Stimulated activated CD4-positive, alpha-beta T cell treated with anti-CD3 and anti-CD28 coated beads, Interleukin-12 subunit alpha, Interleukin-12 subunit beta, amount 100 ng/mL, for 48 hours (primary cell): ENCODE measurements around the gene HSF4.
A peak's percentile ranks its signal among the peaks of the same experiment; 100 is the strongest.

ENCODE experiments used
- DNase-seq, 3 donors: peaks; one replicate each; pipeline ENCODE4 v3.0.0-alpha.2; 2020; ENCODE audit warnings: low read depth in 2 of 3, low spot score in 1 of 3

Gene HSF4

GRCh38 chr16:67184995-67185650, 20.6 kb downstream of the HSF4 start:
- peak; percentile 69 to 84 (median 82) for DNase-seq

DNA sequence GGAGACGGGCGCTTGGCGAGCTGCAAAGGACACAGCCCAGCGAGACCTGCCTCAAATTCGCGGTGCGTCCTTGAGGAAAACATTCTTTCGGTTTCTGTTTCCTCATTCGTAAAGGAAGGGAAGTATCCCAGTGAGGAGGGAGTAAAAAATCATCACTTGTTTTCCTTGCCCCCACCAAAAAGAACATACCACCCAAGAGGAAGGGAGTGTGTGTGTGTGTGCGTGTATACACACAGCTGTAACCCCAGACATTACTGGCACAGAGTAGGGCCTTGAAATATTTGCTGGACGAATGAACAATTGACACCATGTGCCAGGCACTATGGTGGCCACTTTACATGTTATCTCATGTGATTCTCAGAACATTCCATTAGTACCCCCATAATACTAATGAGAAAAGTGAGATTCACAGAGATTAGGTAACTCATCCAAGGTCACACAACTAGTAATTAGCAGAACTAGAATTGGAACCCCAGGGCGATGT, 21.1 kb downstream of the HSF4 start:
- no peak for DNase-seq

- DNase-seq = no peak
Observed at GRCh38 chr16:67186550-67186950, 22.0 kb downstream of the HSF4 start.

DNA sequence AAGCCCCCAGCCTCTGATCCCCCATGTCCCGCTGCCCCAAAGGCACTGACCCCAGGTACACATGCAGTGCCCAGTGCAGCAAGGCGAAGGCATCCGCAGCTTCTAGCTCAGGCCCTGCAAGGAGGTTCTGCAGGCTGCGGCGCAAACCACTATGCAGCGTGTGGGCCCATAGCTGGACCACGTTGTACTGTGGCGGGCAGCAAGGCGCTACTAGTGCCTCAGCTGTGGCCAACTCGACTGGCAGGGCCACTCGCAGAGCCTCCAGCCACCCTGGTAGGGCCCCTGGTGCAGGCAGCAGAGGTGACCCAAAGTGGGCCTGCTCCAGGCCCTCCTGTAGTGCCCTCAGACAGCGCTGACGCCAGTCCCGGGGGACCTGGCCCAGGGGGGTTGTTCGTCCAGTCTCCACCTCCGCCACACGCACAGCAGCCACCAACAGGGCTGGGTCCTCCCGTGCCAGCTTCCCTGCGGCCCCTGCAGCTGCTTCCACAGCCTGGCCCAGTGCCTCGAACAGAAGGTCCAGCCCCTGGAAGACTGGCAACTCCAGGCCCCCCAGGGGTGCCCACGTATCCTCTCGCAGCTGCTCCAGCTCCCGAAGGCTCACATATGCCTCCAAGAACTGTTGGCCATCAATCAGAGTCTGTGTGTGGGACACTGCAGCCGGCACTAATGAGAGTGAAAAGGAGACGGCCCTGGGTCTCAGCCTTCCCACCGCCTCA, 22.8 kb downstream of the HSF4 start:
- no peak for DNase-seq

- DNase-seq = no peak
Observed at GRCh38 chr16:67188323-67188722, 23.8 kb downstream of the HSF4 start.

GRCh38 chr16:67188798-67189197, 24.3 kb downstream of the HSF4 start:
- no peak for DNase-seq

DNA sequence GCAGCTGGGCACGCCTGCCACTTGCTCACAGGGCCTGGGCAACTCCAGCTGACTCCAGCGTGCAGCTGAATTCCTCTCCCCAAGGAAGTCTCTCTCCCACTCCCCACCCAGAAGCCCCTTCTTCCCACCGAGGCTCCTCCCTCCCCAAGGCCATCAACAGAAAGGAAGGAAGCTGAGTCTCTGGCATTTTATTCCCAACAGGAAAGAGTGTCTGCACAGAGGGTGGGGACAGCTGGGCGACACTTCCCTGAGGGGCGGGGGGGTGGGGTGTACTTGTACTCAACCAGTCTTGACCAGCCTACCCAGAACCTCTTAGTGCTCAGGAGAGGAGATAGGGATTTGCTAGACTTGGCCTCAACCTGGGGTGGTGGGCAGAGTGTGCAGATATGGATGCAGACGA, 25.5 kb downstream of the HSF4 start, which contains the start of gene EXOC3L1:
Gene EXOC3L1 (minus strand): TSS at position 96 of the 400 bp plus-strand sequence. CDS start 460 bp downstream, outside the sequence.
- no peak for DNase-seq

DNA sequence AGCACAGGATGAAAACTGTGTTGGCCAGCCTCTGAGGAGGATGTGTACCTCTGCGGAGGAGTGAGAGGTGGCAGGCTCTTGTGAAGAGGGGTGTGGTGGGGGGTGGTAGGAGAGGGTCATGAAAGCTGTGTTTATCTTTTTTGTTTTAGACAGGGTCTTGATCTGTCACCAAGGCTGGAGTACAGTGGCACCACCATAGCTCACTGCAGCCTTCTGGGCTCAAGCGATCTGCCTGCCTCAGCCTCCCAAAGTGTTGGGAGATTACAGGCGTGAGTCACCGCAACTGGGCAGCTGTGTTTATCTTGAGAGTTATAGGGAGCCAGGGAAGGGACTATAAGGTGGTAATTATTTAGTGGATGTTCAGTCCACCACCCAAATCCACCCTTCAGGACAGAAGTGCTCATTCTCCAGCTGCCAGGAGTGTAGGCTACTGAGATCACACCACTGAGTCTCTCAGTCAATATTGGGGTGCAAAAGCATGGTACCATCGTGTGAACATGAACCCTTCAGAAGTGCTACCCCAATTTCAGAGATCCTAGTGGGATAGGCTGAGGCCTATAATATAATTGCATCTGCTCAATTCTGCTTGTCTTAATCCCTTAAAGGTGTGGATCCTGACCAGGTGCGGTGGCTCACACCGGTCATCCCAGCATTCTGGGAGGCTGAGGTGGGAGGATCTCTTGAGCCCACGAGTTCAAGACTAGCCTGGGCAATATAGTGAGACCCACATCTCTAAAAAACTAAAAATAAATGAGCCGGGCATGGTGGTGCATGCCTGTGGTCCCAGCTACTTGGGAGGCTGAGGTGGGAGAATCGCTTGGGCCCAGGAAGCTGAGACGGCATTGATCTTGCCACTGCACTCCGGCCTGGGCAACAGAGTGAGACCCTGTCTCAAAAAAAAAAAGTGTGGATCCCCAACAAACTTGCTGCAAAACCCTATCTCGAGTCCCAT, 26.2 kb downstream of the HSF4 start:
- no peak for DNase-seq

DNA sequence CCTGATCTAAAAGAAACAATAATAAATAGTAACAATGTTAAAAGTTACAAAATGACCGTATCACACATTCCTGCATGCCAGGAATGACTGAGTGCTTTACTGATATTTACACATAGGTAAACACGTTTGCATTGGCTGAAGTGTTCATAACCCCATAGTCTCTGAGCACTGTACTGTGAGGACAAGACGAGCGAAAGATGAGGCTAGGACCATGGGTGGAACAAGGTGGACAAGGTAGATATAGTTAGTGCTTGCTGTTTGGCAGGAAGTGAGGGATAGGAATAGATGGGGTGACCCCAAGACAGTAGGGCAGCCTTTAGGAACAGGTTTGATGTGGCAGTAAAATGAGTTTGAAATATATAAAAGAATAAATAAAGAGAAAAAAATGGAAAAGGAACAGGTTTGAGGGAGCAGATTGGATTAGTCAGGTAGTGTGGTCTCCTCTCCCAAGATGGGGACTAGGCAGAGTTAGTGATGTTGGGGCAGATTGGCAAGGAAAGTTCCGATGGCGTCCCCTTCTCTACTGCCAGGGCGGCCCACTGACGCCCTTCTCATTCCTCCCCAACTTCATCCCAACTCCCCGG, 27.0 kb downstream of the HSF4 start:
- DNase-seq = no peak

DNA sequence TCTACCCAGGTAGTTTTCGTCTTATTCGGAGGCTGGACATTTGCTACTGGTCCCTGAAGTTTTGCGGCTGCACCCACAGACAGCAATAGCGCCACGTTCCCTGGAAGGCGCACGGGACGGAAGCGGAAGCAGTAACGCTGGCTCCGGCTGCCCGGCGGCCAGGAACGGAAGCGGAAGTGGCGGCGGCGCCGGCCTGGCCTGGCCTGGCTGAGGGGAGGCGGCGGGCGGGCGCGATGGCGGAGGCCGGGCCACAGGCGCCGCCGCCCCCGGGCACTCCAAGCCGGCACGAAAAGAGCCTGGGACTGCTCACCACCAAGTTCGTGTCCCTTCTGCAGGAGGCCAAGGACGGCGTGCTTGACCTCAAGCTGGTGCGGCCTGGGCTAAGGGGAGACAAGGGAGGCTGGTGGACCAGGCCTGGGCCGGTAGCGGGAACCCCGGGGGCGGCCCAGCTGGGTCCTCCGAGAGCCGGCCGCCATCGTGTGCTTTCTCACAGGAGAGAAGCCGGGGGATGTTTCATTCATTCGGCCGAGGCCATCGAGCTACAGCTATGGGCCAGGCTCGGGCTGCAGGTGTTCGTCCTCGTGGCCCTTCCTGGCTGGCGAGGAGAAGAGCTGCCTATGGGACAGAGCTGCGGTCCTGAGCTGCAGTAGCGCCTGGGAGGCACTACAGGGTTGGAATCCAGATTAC, 27.6 kb downstream of the HSF4 start, which contains the start of gene E2F4:
Gene E2F4 (plus strand): TSS at position 161 of the 687 bp plus-strand sequence. CDS start 73 bp downstream, at position 234.
- peak; percentile 85 to 87 (median 86) for DNase-seq

DNA sequence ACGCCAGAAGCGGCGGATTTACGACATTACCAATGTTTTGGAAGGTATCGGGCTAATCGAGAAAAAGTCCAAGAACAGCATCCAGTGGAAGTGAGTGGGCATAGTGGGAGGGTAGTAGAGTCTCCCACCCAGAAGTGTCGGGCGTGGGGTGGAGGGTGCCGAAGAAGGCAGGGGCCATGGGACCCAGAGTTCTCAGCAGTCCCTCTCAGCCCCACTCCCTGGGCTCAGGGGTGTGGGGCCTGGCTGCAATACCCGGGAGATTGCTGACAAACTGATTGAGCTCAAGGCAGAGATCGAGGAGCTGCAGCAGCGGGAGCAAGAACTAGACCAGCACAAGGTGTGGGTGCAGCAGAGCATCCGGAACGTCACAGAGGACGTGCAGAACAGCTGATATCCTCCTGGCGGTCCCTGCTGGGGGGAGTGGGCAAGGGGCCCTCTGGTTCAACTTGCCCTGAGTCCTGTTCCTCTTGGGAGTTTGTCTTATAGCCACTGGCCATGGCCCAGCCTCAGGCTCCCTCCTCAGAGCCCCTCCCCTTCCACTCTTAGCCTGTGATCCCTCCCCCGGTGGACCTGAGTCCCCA, 28.3 kb downstream of the HSF4 start:
- no peak for DNase-seq

GRCh38 chr16:67193536-67193935, 29.0 kb downstream of the HSF4 start:
- DNase-seq = no peak

DNA sequence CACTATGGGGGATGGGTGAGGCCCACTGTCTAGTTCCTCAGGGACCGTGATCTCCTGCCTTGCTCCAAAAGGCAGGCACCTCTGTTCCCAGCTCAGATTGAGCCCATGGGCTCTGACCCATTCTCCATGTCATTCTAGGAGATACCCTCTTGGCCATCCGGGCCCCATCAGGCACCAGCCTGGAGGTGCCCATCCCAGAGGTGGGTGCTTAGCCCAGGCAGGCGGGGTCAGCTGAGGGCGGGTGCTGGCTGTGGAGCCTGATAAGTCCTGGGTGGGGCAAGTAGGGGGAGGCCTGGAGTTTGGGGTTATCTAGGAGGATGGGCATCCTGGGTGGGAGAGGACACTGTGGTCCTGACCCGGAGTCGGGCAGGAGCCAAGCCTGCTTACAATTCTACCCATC, 29.7 kb downstream of the HSF4 start:
- no peak for DNase-seq

GRCh38 chr16:67195676-67196075, 31.1 kb downstream of the HSF4 start:
- no peak for DNase-seq

DNA sequence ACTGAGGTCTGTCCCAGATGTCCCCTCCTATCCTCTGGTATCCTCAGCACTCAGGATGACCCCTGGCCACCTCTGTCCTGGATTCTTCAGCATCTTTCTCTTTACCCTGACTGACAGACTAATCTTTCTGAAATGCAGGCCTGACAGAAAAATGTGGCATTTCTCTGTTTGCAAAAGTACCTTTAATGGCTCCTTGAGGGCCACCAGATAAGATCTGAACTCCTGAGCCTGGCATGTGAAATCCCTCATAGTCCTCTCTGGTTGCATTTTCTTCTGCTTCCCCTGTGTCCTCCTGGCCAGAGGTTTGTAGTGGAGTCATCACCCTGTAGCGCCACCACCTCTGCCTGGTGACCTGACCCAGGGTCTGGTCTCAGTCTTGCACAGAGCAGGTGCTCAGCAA, 32.3 kb downstream of the HSF4 start:
- DNase-seq = no peak

DNA sequence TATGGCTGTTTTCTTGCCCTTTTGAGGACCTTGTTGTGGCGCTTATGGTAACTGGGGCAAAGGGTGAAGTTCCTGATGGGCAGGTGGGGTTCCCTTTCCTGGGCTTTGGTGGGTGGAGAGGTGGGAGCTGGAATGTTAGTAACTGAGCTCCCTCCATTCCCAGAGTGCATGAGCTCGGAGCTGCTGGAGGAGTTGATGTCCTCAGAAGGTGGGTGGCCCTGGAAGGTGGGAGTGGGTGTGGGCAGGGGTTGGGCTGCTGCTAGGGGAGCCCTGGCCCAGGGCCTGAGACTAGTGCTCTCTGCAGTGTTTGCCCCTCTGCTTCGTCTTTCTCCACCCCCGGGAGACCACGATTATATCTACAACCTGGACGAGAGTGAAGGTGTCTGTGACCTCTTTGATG, 33.2 kb downstream of the HSF4 start:
- no peak for DNase-seq

DNA sequence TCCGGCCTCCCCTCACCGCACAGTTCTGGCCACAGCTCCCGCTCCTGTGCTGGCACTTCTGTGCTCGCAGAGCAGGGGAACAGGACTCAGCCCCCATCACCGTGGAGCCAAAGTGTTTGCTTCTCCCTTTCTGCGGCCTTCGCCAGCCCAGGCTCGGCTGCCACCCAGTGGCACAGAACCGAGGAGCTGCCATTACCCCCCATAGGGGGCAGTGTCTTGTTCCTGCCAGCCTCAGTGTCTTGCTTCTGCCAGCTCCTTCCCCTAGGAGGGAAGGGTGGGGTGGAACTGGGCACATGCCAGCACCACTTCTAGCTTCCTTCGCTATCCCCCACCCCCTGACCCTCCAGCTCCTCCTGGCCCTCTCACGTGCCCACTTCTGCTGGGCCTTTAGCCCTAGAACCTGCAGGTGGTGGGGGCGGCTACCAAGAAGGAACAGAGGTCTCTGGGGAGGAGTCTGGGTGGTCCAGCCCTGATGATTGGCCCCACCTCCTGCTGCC, 33.7 kb downstream of the HSF4 start:
- no peak for DNase-seq

GRCh38 chr16:67199011-67199807, 34.7 kb downstream of the HSF4 start, which contains the start of gene ELMO3:
ELMO3 (plus strand) TSS chr16:67199131; CDS start chr16:67199327, 196 bp downstream.
- no peak for DNase-seq

DNA sequence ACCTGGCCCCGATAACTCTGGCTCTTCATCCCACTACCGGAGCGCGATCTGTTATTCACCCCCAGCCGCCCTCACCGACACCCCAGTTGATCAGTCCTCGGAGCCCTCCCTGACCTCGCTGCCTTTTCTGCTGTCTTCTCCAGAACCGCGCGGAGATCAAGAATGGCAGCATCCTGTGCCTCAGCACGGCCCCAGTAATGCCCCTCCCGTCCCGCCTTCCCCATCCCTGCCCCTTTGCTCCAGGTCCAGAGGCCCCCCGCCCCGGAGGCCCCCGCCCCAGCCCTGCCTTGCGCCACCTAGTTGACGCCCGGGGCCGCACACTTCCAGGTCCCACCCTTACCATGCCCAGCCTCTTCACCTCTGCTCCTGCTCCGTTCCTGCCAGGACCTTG, 35.3 kb downstream of the HSF4 start:
- no peak for DNase-seq
